ENCODE data around the gene SDE2.
"Not testable (repeated sequence)": the region's sequence is repeated elsewhere in the genome, so short reads cannot be mapped to it uniquely, and the experiment has no call there.

The SDE2 gene

GRCh38 chr1:225950905-225951497, 48.1 kb downstream of the SDE2 start:
- H3K4me3 Mint-ChIP-seq = no peak overlapping the region
- no peaks in the 10 kb centered on the region for H3K36me3 Mint-ChIP-seq
- H3K4me1 Mint-ChIP-seq = peaks cover 0 to 4% of the 10 kb centered on the region in 2 donors
- no peak for DNase-seq
- peak overlapping the region; percentile 53 for H3K27ac Mint-ChIP-seq
- peaks cover 42 to 45% of the 10 kb centered on the region in 2 donors for H3K27me3 Mint-ChIP-seq
- no peak for ATAC-seq (replicated peaks)
- no peaks in the 10 kb centered on the region for H3K9me3 Mint-ChIP-seq

GRCh38 chr1:225949041-225949440, 50.1 kb downstream of the SDE2 start:
- H3K27ac Mint-ChIP-seq = no peak overlapping the region
- no peak for DNase-seq
- H3K27me3 Mint-ChIP-seq = peaks cover 41 to 45% of the 10 kb centered on the region in 2 donors
- H3K4me1 Mint-ChIP-seq = peaks cover 12 to 13% of the 10 kb centered on the region in 2 donors
- no peaks in the 10 kb centered on the region for H3K9me3 Mint-ChIP-seq
- no peak for ATAC-seq (replicated peaks)
- H3K4me3 Mint-ChIP-seq = no peak overlapping the region
- H3K36me3 Mint-ChIP-seq = no peaks in the 10 kb centered on the region

- ATAC-seq (replicated peaks) = no peak
- no peak for DNase-seq
- Mint-ChIP-seq H3K9me3 (no peaks in the 10 kb centered on the region), H3K4me1 (peaks cover 12 to 13% of the 10 kb centered on the region in 2 donors), H3K27me3 (peaks cover 24 to 30% of the 10 kb centered on the region in 2 donors), H3K27ac (no peak overlapping the region), H3K36me3 (no peaks in the 10 kb centered on the region), H3K4me3 (no peak overlapping the region)
These were observed 52.3 kb downstream of the SDE2 start for GRCh38 chr1:225946803-225947202.

GRCh38 chr1:225946082-225946620, 53.0 kb downstream of the SDE2 start:
- Mint-ChIP-seq H3K9me3 (no peaks in the 10 kb centered on the region), H3K4me3 (no peak overlapping the region), H3K27ac (no peak overlapping the region), H3K27me3 (peaks cover 18 to 26% of the 10 kb centered on the region in 2 donors), H3K4me1 (peaks cover 12 to 13% of the 10 kb centered on the region in 2 donors), H3K36me3 (no peaks in the 10 kb centered on the region)
- DNase-seq (no peak), ATAC-seq (replicated peaks) (no peak)

GRCh38 chr1:225945564-225945963, 53.6 kb downstream of the SDE2 start:
- Mint-ChIP-seq H3K27me3 (peaks cover 12 to 20% of the 10 kb centered on the region in 2 donors), H3K36me3 (no peaks in the 10 kb centered on the region), H3K9me3 (no peaks in the 10 kb centered on the region), H3K4me3 (no peak overlapping the region), H3K27ac (no peak overlapping the region), H3K4me1 (peaks cover 9 to 12% of the 10 kb centered on the region in 2 donors)
- no peak for DNase-seq
- ATAC-seq (replicated peaks) = no peak

GRCh38 chr1:225944951-225945350, 54.2 kb downstream of the SDE2 start:
- H3K36me3 Mint-ChIP-seq = no peaks in the 10 kb centered on the region
- peaks cover 9 to 12% of the 10 kb centered on the region in 2 donors for H3K4me1 Mint-ChIP-seq
- H3K9me3 Mint-ChIP-seq = no peaks in the 10 kb centered on the region
- peak; percentile 94 for ATAC-seq (replicated peaks)
- DNase-seq = no peak
- no peak overlapping the region for H3K4me3 Mint-ChIP-seq
- H3K27me3 Mint-ChIP-seq = peaks cover 10 to 16% of the 10 kb centered on the region in 2 donors
- no peak overlapping the region for H3K27ac Mint-ChIP-seq

- Mint-ChIP-seq H3K4me3 (no peak overlapping the region), H3K27ac (no peak overlapping the region), H3K36me3 (no peaks in the 10 kb centered on the region), H3K9me3 (no peaks in the 10 kb centered on the region), H3K4me1 (peaks cover 9 to 12% of the 10 kb centered on the region in 2 donors), H3K27me3 (peaks cover 9 to 16% of the 10 kb centered on the region in 2 donors)
- ATAC-seq (replicated peaks) = no peak
- DNase-seq = no peak
These were observed 54.8 kb downstream of the SDE2 start for GRCh38 chr1:225944387-225944786.

- Mint-ChIP-seq H3K27ac (no peak overlapping the region), H3K4me3 (no peak overlapping the region), H3K4me1 (peaks cover 9 to 12% of the 10 kb centered on the region in 2 donors), H3K36me3 (no peaks in the 10 kb centered on the region), H3K9me3 (no peaks in the 10 kb centered on the region), H3K27me3 (peaks cover 14 to 16% of the 10 kb centered on the region in 2 donors)
- ATAC-seq (replicated peaks) (no peak), DNase-seq (no peak)
These were observed 55.6 kb downstream of the SDE2 start for GRCh38 chr1:225943582-225943981.

GRCh38 chr1:225942574-225942973, 56.6 kb downstream of the SDE2 start:
- no peak for DNase-seq
- ATAC-seq (replicated peaks) = peak in 1 of 2 donors; percentile 54
- H3K9me3 Mint-ChIP-seq = no peaks in the 10 kb centered on the region

GRCh38 chr1:225941942-225942222, 57.3 kb downstream of the SDE2 start:
- Mint-ChIP-seq H3K27me3 (peaks cover 9 to 10% of the 10 kb centered on the region in 2 donors), H3K36me3 (no peaks in the 10 kb centered on the region), H3K27ac (no peak overlapping the region), H3K4me1 (peaks cover 9 to 12% of the 10 kb centered on the region in 2 donors), H3K9me3 (no peaks in the 10 kb centered on the region), H3K4me3 (no peak overlapping the region)
- DNase-seq = no peak
- ATAC-seq (replicated peaks) = no peak

More at GRCh38 chr1:225942574-225942973, 56.6 kb downstream of the SDE2 start:
- Mint-ChIP-seq H3K4me1 (peaks cover 9 to 12% of the 10 kb centered on the region in 2 donors), H3K27me3 (peaks cover 11 to 13% of the 10 kb centered on the region in 2 donors), H3K36me3 (no peaks in the 10 kb centered on the region), H3K27ac (no peak overlapping the region), H3K4me3 (no peak overlapping the region)

GRCh38 chr1:225941187-225941941, 57.8 kb downstream of the SDE2 start, which contains the start of gene LEFTY2:
Gene LEFTY2, minus strand, starts transcription at chr1:225941220. Its CDS starts 80 bp downstream, at chr1:225941140.
- peaks cover 9 to 12% of the 10 kb centered on the region in 2 donors for H3K4me1 Mint-ChIP-seq
- peaks cover 9% of the 10 kb centered on the region in 2 donors for H3K27me3 Mint-ChIP-seq
- DNase-seq (no peak), ATAC-seq (replicated peaks) (no peak)
- H3K36me3 Mint-ChIP-seq = no peaks in the 10 kb centered on the region
- H3K9me3 Mint-ChIP-seq = no peaks in the 10 kb centered on the region
- no peak within 1 kb of the TSS for H3K4me3 Mint-ChIP-seq
- H3K27ac Mint-ChIP-seq = no peak within 1 kb of the TSS

GRCh38 chr1:225940385-225941151, 58.6 kb downstream of the SDE2 start:
- Mint-ChIP-seq H3K36me3 (no peaks in the 10 kb centered on the region), H3K4me3 (no peak overlapping the region), H3K27ac (no peak overlapping the region), H3K27me3 (peaks cover 3 to 9% of the 10 kb centered on the region in 2 donors), H3K4me1 (peaks cover 9 to 12% of the 10 kb centered on the region in 2 donors), H3K9me3 (no peaks in the 10 kb centered on the region)
- no peak for DNase-seq
- ATAC-seq (replicated peaks) = no peak

GRCh38 chr1:225939939-225940310, 59.2 kb downstream of the SDE2 start:
- H3K4me3 Mint-ChIP-seq; H3K27ac Mint-ChIP-seq; H3K9me3 Mint-ChIP-seq; H3K27me3 Mint-ChIP-seq; DNase-seq; ATAC-seq (replicated peaks); H3K36me3 Mint-ChIP-seq; H3K4me1 Mint-ChIP-seq: not testable (repeated sequence)

- H3K4me1 Mint-ChIP-seq; H3K27me3 Mint-ChIP-seq; ATAC-seq (replicated peaks); H3K36me3 Mint-ChIP-seq; DNase-seq; H3K27ac Mint-ChIP-seq; H3K4me3 Mint-ChIP-seq; H3K9me3 Mint-ChIP-seq: not testable (repeated sequence)
These were observed 59.8 kb downstream of the SDE2 start for GRCh38 chr1:225939097-225939938.
